Measurements from ENCODE around the gene THOC5. TPM values are rescaled to one million over a fixed set of nuclear protein-coding genes. Genes with fewer than 3 reads are reported as not detected.

THOC5 gene
- total and polyA plus RNA-seq, 2 experiments from 2014 or later, result 31.4 to 41.3 TPM

- no peaks in the 10 kb centered on the region for H3K36me3 ChIP-seq
- H3K4me3 ChIP-seq, result no peak overlapping the region
- H3K4me1 ChIP-seq (ENCODE audit: low read depth), result peaks cover 10% of the 10 kb centered on the region
- no peak overlapping the region for H3K27ac ChIP-seq
- no peak for TF ChIP-seq CTCF (IDR thresholded peaks at IDR 0.05; ENCODE audit: low read depth, low read length)
- H3K9me3 ChIP-seq (ENCODE audit: low read depth), result no peaks in the 10 kb centered on the region
- H3K27me3 ChIP-seq, result peaks cover 29% of the 10 kb centered on the region
- no peak for DNase-seq (ENCODE audit: low read depth in 1 of 2, low spot score in 1 of 2)
Measured at GRCh38 chr22:29484642-29485041, 68.9 kb downstream of the THOC5 start.

GRCh38 chr22:29483254-29483653 lies 70.3 kb downstream of the THOC5 start:
- H3K4me1 ChIP-seq (ENCODE audit: low read depth), result peaks cover 10% of the 10 kb centered on the region

GRCh38 chr22:29482726-29483125 lies 70.8 kb downstream of the THOC5 start:
- H3K27ac ChIP-seq, result no peak overlapping the region
- H3K4me3 ChIP-seq, result no peak overlapping the region
- no peak for TF ChIP-seq CTCF (IDR thresholded peaks at IDR 0.05; ENCODE audit: low read depth, low read length)
- H3K9me3 ChIP-seq (ENCODE audit: low read depth), result no peaks in the 10 kb centered on the region
- no peak for DNase-seq (ENCODE audit: low read depth in 1 of 2, low spot score in 1 of 2)
- H3K36me3 ChIP-seq, result no peaks in the 10 kb centered on the region
- peaks cover 10% of the 10 kb centered on the region for H3K4me1 ChIP-seq (ENCODE audit: low read depth)
- H3K27me3 ChIP-seq, result peaks cover 48% of the 10 kb centered on the region

More at GRCh38 chr22:29483254-29483653, 70.3 kb downstream of the THOC5 start:
- Histone ChIP-seq H3K27ac (no peak overlapping the region), H3K9me3 (ENCODE audit: low read depth) (no peaks in the 10 kb centered on the region), H3K27me3 (peaks cover 43% of the 10 kb centered on the region), H3K36me3 (no peaks in the 10 kb centered on the region), H3K4me3 (no peak overlapping the region)
- no peak for DNase-seq (ENCODE audit: low read depth in 1 of 2, low spot score in 1 of 2)
- TF ChIP-seq CTCF (IDR thresholded peaks at IDR 0.05; ENCODE audit: low read depth, low read length), result no peak

GRCh38 chr22:29482253-29482652 lies 71.3 kb downstream of the THOC5 start:
- H3K9me3 ChIP-seq (ENCODE audit: low read depth), result no peaks in the 10 kb centered on the region
- DNase-seq (ENCODE audit: low read depth in 1 of 2, low spot score in 1 of 2), result no peak
- peaks cover 53% of the 10 kb centered on the region for H3K27me3 ChIP-seq
- no peak overlapping the region for H3K4me3 ChIP-seq
- no peak overlapping the region for H3K27ac ChIP-seq
- peaks cover 10% of the 10 kb centered on the region for H3K4me1 ChIP-seq (ENCODE audit: low read depth)
- no peak for TF ChIP-seq CTCF (IDR thresholded peaks at IDR 0.05; ENCODE audit: low read depth, low read length)
- H3K36me3 ChIP-seq, result no peaks in the 10 kb centered on the region

GRCh38 chr22:29481265-29482000 lies 72.1 kb downstream of the THOC5 start:
- Histone ChIP-seq H3K36me3 (no peaks in the 10 kb centered on the region), H3K4me3 (peak overlapping the region; percentile 12), H3K4me1 (ENCODE audit: low read depth) (peaks cover 10% of the 10 kb centered on the region), H3K9me3 (ENCODE audit: low read depth) (no peaks in the 10 kb centered on the region), H3K27me3 (peaks cover 55% of the 10 kb centered on the region), H3K27ac (no peak overlapping the region)
- TF ChIP-seq CTCF (IDR thresholded peaks at IDR 0.05; ENCODE audit: low read depth, low read length), result no peak
- DNase-seq (ENCODE audit: low read depth in 1 of 2, low spot score in 1 of 2), result peak; percentile 27 to 33

Measured in cardiac muscle cell (in vitro differentiated cells and primary cell).